ENCODE measurements around the gene ARHGEF9. TPM values are rescaled to one million over a fixed set of nuclear protein-coding genes. Genes with fewer than 3 reads are reported as not detected.
"Not testable (repeated sequence)": the region's sequence is repeated elsewhere in the genome, so short reads cannot be mapped to it uniquely, and the experiment has no call there.

ARHGEF9 gene
- 18.5 TPM for polyA plus RNA-seq (2013, experiment 1 of 2)
- 19.2 TPM for polyA plus RNA-seq (2013, experiment 2 of 2)

- no peak within 1 kb of the TSS for H4K91ac ChIP-seq (ENCODE audit: low read length)
- H3K27ac ChIP-seq (ENCODE audit: low read length, poor library complexity, severe bottlenecking): no peak within 1 kb of the TSS
- no peak within 1 kb of the TSS for H2BK15ac ChIP-seq (ENCODE audit: low read depth, poor library complexity, severe bottlenecking)
- peak within 1 kb of the TSS; percentile 25 for H2BK5ac ChIP-seq (ENCODE audit: low read depth, low read length, poor library complexity, severe bottlenecking)
- H3K79me1 ChIP-seq (replicated peaks; ENCODE audit: low read length, poor library complexity, severe bottlenecking): no peaks in the 10 kb centered on the region
- H3K4me1 ChIP-seq (ENCODE audit: control insufficient read depth, insufficient read depth, low read depth, low read length): peaks cover 2% of the 10 kb centered on the region
- peak; percentile 22 for DNase-seq
- peak within 1 kb of the TSS; percentile 72 for H4K8ac ChIP-seq (ENCODE audit: low read length)
- WGBS: 3% methylated on average over 15 of the region's 30 CpGs
- peak within 1 kb of the TSS; percentile 62 to 63 for H3K4me3 ChIP-seq (ENCODE audit: insufficient read depth in 1 of 2, low read depth in 1 of 2, low read length in 2 of 2)
- H3K36me3 ChIP-seq (ENCODE audit: control insufficient read depth in 1 of 2, insufficient read depth in 2 of 2, low read depth in 1 of 2, low read length in 2 of 2): no peaks in the 10 kb centered on the region
- H2BK120ac ChIP-seq (ENCODE audit: low read depth, low read length): peak within 1 kb of the TSS; percentile 49
- no peak within 1 kb of the TSS for H2AK5ac ChIP-seq (ENCODE audit: low read length, severe bottlenecking)
- peaks cover 0 to 14% of the 10 kb centered on the region in 2 experiments for H3K27me3 ChIP-seq (ENCODE audit: control insufficient read depth in 1 of 2, insufficient read depth in 1 of 2, low read length in 2 of 2)
- peak within 1 kb of the TSS in 1 of 2 experiments; percentile 74 for H3K14ac ChIP-seq (ENCODE audit: low read length in 2 of 2)
- H3K4me2 ChIP-seq (ENCODE audit: low read length, poor library complexity, severe bottlenecking): peak within 1 kb of the TSS; percentile 74
- peak within 1 kb of the TSS; percentile 35 for H3K9ac ChIP-seq (ENCODE audit: low read length)
- H3K9me3 ChIP-seq (ENCODE audit: control insufficient read depth, low read length): no peaks in the 10 kb centered on the region
- H3K4ac ChIP-seq (ENCODE audit: low read depth in 1 of 2, low read length in 2 of 2): peak within 1 kb of the TSS in 1 of 2 experiments; percentile 82
- no peak within 1 kb of the TSS for H3K23ac ChIP-seq (ENCODE audit: low read length in 2 of 2)
- peak within 1 kb of the TSS; percentile 46 for H2AFZ ChIP-seq (ENCODE audit: low read depth, low read length)
- H2BK12ac ChIP-seq (ENCODE audit: low read length in 2 of 2): no peak within 1 kb of the TSS
- H3K18ac ChIP-seq (ENCODE audit: low read depth in 1 of 2, low read length in 2 of 2): peak within 1 kb of the TSS; percentile 43 to 80
Measured at GRCh38 chrX:63784902-63785707, at the start of gene ARHGEF9. ARHGEF9 (minus strand) TSS chrX:63785214; CDS start chrX:63785145, 69 bp downstream.

GRCh38 chrX:63825446-63825845 lies 40.4 kb upstream of the ARHGEF9 start:
- WGBS: 96% methylated on average over 10 of the region's 23 CpGs
- not testable (repeated sequence) for H2BK5ac ChIP-seq (ENCODE audit: low read depth, low read length, poor library complexity, severe bottlenecking)

GRCh38 chrX:63818156-63818555 lies 33.1 kb upstream of the ARHGEF9 start:
- Histone ChIP-seq H3K79me1 (replicated peaks; ENCODE audit: low read length, poor library complexity, severe bottlenecking) (no peaks in the 10 kb centered on the region), H3K27ac (ENCODE audit: low read length, poor library complexity, severe bottlenecking) (no peak overlapping the region), H3K4me3 (ENCODE audit: insufficient read depth in 1 of 2, low read depth in 1 of 2, low read length in 2 of 2) (no peak overlapping the region), H3K23ac (ENCODE audit: low read length in 2 of 2) (no peak overlapping the region), H3K27me3 (ENCODE audit: control insufficient read depth in 1 of 2, insufficient read depth in 1 of 2, low read length in 2 of 2) (no peaks in the 10 kb centered on the region), H3K4me2 (ENCODE audit: low read length, poor library complexity, severe bottlenecking) (no peak overlapping the region), H3K4me1 (ENCODE audit: control insufficient read depth, insufficient read depth, low read depth, low read length) (no peaks in the 10 kb centered on the region), H2BK5ac (ENCODE audit: low read depth, low read length, poor library complexity, severe bottlenecking) (no peak overlapping the region), H4K8ac (ENCODE audit: low read length) (no peak overlapping the region), H2AK5ac (ENCODE audit: low read length, severe bottlenecking) (no peak overlapping the region), H3K18ac (ENCODE audit: low read depth in 1 of 2, low read length in 2 of 2) (no peak overlapping the region), H3K9me3 (ENCODE audit: control insufficient read depth, low read length) (peaks cover 3% of the 10 kb centered on the region), H4K91ac (ENCODE audit: low read length) (no peak overlapping the region), H3K9ac (ENCODE audit: low read length) (no peak overlapping the region), H2BK15ac (ENCODE audit: low read depth, poor library complexity, severe bottlenecking) (no peak overlapping the region), H3K4ac (ENCODE audit: low read depth in 1 of 2, low read length in 2 of 2) (no peak overlapping the region), H3K36me3 (ENCODE audit: control insufficient read depth in 1 of 2, insufficient read depth in 2 of 2, low read depth in 1 of 2, low read length in 2 of 2) (no peaks in the 10 kb centered on the region), H3K14ac (ENCODE audit: low read length in 2 of 2) (no peak overlapping the region), H2BK12ac (ENCODE audit: low read length in 2 of 2) (no peak overlapping the region), H2BK120ac (ENCODE audit: low read depth, low read length) (no peak overlapping the region), H2AFZ (ENCODE audit: low read depth, low read length) (no peak overlapping the region)
- no peak for DNase-seq
- 82% methylated on average over 2 of the region's 4 CpGs for WGBS

More at GRCh38 chrX:63825446-63825845, 40.4 kb upstream of the ARHGEF9 start:
- not testable (repeated sequence) for H3K27ac ChIP-seq (ENCODE audit: low read length, poor library complexity, severe bottlenecking); H3K18ac ChIP-seq (ENCODE audit: low read depth in 1 of 2, low read length in 2 of 2); H3K79me1 ChIP-seq (replicated peaks; ENCODE audit: low read length, poor library complexity, severe bottlenecking); H3K23ac ChIP-seq (ENCODE audit: low read length in 2 of 2); DNase-seq; H3K36me3 ChIP-seq (ENCODE audit: control insufficient read depth in 1 of 2, insufficient read depth in 2 of 2, low read depth in 1 of 2, low read length in 2 of 2); H3K4me2 ChIP-seq (ENCODE audit: low read length, poor library complexity, severe bottlenecking); H2BK12ac ChIP-seq (ENCODE audit: low read length in 2 of 2); H3K4me3 ChIP-seq (ENCODE audit: insufficient read depth in 1 of 2, low read depth in 1 of 2, low read length in 2 of 2); H4K8ac ChIP-seq (ENCODE audit: low read length); H3K4me1 ChIP-seq (ENCODE audit: control insufficient read depth, insufficient read depth, low read depth, low read length); H2BK120ac ChIP-seq (ENCODE audit: low read depth, low read length); H3K14ac ChIP-seq (ENCODE audit: low read length in 2 of 2); H2AK5ac ChIP-seq (ENCODE audit: low read length, severe bottlenecking); H3K4ac ChIP-seq (ENCODE audit: low read depth in 1 of 2, low read length in 2 of 2); H2BK15ac ChIP-seq (ENCODE audit: low read depth, poor library complexity, severe bottlenecking); H3K27me3 ChIP-seq (ENCODE audit: control insufficient read depth in 1 of 2, insufficient read depth in 1 of 2, low read length in 2 of 2); H2AFZ ChIP-seq (ENCODE audit: low read depth, low read length); H4K91ac ChIP-seq (ENCODE audit: low read length); H3K9ac ChIP-seq (ENCODE audit: low read length)
- peaks cover 21% of the 10 kb centered on the region for H3K9me3 ChIP-seq (ENCODE audit: control insufficient read depth, low read length)

- Histone ChIP-seq H3K36me3 (ENCODE audit: control insufficient read depth in 1 of 2, insufficient read depth in 2 of 2, low read depth in 1 of 2, low read length in 2 of 2) (no peaks in the 10 kb centered on the region), H3K79me1 (replicated peaks; ENCODE audit: low read length, poor library complexity, severe bottlenecking) (no peaks in the 10 kb centered on the region), H3K27me3 (ENCODE audit: control insufficient read depth in 1 of 2, insufficient read depth in 1 of 2, low read length in 2 of 2) (no peaks in the 10 kb centered on the region), H2AFZ (ENCODE audit: low read depth, low read length) (no peak overlapping the region), H3K9me3 (ENCODE audit: control insufficient read depth, low read length) (no peaks in the 10 kb centered on the region), H4K91ac (ENCODE audit: low read length) (no peak overlapping the region), H3K4me2 (ENCODE audit: low read length, poor library complexity, severe bottlenecking) (no peak overlapping the region), H2BK15ac (ENCODE audit: low read depth, poor library complexity, severe bottlenecking) (no peak overlapping the region), H2AK5ac (ENCODE audit: low read length, severe bottlenecking) (no peak overlapping the region), H3K23ac (ENCODE audit: low read length in 2 of 2) (no peak overlapping the region), H2BK120ac (ENCODE audit: low read depth, low read length) (no peak overlapping the region), H2BK5ac (ENCODE audit: low read depth, low read length, poor library complexity, severe bottlenecking) (no peak overlapping the region), H2BK12ac (ENCODE audit: low read length in 2 of 2) (no peak overlapping the region), H3K14ac (ENCODE audit: low read length in 2 of 2) (no peak overlapping the region), H3K4ac (ENCODE audit: low read depth in 1 of 2, low read length in 2 of 2) (no peak overlapping the region), H3K9ac (ENCODE audit: low read length) (no peak overlapping the region), H3K27ac (ENCODE audit: low read length, poor library complexity, severe bottlenecking) (no peak overlapping the region), H3K4me1 (ENCODE audit: control insufficient read depth, insufficient read depth, low read depth, low read length) (no peaks in the 10 kb centered on the region), H3K4me3 (ENCODE audit: insufficient read depth in 1 of 2, low read depth in 1 of 2, low read length in 2 of 2) (no peak overlapping the region), H3K18ac (ENCODE audit: low read depth in 1 of 2, low read length in 2 of 2) (no peak overlapping the region), H4K8ac (ENCODE audit: low read length) (no peak overlapping the region)
- DNase-seq: no peak
- 57% methylated on average over 1 of the region's 4 CpGs for WGBS
Measured at GRCh38 chrX:63817696-63818095, 32.7 kb upstream of the ARHGEF9 start.

Measured in mesenchymal stem cell (in vitro differentiated cells and primary cell).